Activated CD4-positive, alpha-beta T cell treated with anti-CD3 and anti-CD28 coated beads, Interleukin-2, amount 10 ng/mL, durations not matched to agents 7 days and 5 days (primary cell): ENCODE measurements around the gene MPPED2. TPM values are rescaled to one million over a fixed set of nuclear protein-coding genes. Genes with fewer than 3 reads are reported as not detected.

Experiments used
- CTCF ChIA-PET: fragments of 350-600 bp; sonication (Branson Sonifier 250); formaldehyde crosslinking; loops from one replicate; lab custom pipeline; 2021; ENCODE audit warnings: antibody characterized with exemption; lab: Charles Lee
- POLR2A ChIA-PET: fragments of 350-600 bp; sonication (Branson Sonifier 250); formaldehyde crosslinking; loops from one replicate; lab custom pipeline; 2021; ENCODE audit warnings: antibody characterized with exemption; lab: Charles Lee
- DNase-seq: peaks from one replicate; pipeline ENCODE4 v3.0.0-alpha.2; 2020
- H3K27ac Mint-ChIP-seq: one replicate; pipeline ENCODE4 v1.8.0; 2021; ENCODE audit warnings: mild to moderate bottlenecking, moderate library complexity, mixed read lengths
- H3K27me3 Mint-ChIP-seq: one replicate; pipeline ENCODE4 v1.8.0; 2021; ENCODE audit warnings: mixed read lengths
- H3K36me3 Mint-ChIP-seq: one replicate; pipeline ENCODE4 v1.8.0; 2021; ENCODE audit warnings: low read depth, mixed read lengths
- H3K4me1 Mint-ChIP-seq: one replicate; pipeline ENCODE4 v1.8.0; 2021; ENCODE audit warnings: mixed read lengths
- H3K4me3 Mint-ChIP-seq: one replicate; pipeline ENCODE4 v1.8.0; 2021; ENCODE audit warnings: mild to moderate bottlenecking, moderate library complexity, mixed read lengths
- H3K9me3 Mint-ChIP-seq: one replicate; pipeline ENCODE4 v1.8.0; 2021; ENCODE audit warnings: mixed read lengths
- total RNA-seq, 2 experiments: library from RNA; stranded (reverse); gene quantifications; one replicate each; pipeline ENCODE4 v1.2.3, GENCODE V29; 2021

The MPPED2 gene, protein sequence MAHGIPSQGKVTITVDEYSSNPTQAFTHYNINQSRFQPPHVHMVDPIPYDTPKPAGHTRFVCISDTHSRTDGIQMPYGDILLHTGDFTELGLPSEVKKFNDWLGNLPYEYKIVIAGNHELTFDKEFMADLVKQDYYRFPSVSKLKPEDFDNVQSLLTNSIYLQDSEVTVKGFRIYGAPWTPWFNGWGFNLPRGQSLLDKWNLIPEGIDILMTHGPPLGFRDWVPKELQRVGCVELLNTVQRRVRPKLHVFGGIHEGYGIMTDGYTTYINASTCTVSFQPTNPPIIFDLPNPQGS
- total RNA-seq = under 1 TPM in 1 of 2 experiments, not detected in 1; 0.33 TPM

DNA sequence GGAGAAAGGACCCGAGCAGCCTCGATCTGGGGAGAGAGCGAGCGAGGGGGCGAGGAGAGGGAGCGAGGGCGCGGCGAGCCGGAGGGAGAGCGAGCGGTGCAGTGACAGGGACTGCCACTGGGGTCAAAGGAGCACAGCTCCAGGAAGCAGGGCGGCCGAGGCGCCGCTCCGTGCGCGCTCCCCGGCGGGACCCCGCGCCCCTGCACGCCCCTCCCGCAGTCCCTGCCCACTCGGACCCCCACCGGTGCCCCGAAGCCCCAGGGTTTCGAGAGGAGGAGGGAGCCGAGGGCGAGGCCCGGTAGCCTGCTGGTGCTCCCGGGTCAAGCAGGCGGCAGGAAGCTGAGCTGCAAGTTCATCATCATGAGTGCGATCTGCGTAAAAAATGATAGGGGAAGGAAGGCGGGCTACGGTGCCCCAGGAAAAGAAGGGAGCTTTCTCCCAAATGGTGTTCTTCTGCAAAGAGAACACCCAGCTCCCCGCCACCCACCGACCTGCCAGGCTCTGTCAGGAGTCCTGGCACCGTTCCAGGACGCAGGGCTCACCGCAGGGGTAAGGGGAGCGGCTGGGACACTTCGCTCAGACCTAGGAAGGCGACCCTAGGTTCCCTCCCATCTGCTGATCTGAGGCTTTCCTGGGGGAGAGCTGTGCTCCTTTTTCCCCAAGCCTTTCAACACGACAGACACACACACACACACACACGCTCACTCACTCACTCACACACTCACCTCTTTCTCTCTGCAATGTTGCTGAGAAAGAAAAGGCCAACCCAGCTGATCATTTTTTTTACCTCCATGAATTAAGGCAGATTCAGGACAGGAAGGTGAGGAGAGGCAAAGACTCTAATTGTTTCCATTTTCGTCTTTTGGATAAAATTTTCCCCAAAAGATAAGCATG lies at the start of gene MPPED2:
Gene MPPED2, minus strand, starts transcription at position 103 of the 894 bp plus-strand sequence. CDS start 5,980 bp downstream, outside the sequence.
- Mint-ChIP-seq H3K27ac (no peak within 1 kb of the TSS), H3K4me1 (peaks cover 12% of the 10 kb centered on the region), H3K27me3 (peaks cover 53% of the 10 kb centered on the region), H3K9me3 (no peaks in the 10 kb centered on the region), H3K4me3 (peak within 1 kb of the TSS; percentile 58), H3K36me3 (no peaks in the 10 kb centered on the region)
- DNase-seq = peak; percentile 18
- ChIA-PET CTCF (no interaction called here), POLR2A (no interaction called here)

DNA sequence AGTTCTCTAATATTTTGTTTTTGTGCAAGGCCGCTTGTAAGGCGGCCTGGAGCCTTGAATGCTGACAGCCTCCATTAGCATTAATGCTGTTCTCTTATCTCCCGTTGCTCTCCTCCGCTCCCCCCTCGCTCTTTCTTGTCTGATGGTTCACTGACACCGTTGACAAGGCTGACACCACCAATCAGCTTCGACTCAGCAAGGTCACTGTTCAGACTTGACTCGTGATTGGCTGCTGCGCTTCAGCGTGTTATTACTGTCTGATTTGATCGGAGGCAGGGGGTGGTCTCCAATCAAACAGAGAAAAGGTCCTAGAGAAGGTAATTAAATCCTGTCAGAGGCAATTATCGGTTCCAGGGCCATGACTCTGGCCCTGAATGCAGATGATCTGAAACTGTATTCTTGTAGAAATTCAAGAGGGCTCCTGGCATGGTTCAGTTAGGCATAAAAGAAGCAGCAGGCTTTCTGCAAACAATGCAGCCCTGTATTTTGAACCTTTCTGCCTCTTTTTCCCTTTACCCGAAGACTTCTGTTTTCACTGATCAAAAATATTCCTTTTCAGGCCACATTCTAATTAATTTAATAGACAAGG lies 49.3 kb upstream of the MPPED2 start:
- Mint-ChIP-seq H3K36me3 (no peaks in the 10 kb centered on the region), H3K9me3 (no peaks in the 10 kb centered on the region), H3K4me3 (no peak overlapping the region), H3K27me3 (no peaks in the 10 kb centered on the region), H3K4me1 (no peaks in the 10 kb centered on the region), H3K27ac (no peak overlapping the region)
- ChIA-PET POLR2A (no interaction called here), CTCF (no interaction called here)
- DNase-seq = no peak

DNA sequence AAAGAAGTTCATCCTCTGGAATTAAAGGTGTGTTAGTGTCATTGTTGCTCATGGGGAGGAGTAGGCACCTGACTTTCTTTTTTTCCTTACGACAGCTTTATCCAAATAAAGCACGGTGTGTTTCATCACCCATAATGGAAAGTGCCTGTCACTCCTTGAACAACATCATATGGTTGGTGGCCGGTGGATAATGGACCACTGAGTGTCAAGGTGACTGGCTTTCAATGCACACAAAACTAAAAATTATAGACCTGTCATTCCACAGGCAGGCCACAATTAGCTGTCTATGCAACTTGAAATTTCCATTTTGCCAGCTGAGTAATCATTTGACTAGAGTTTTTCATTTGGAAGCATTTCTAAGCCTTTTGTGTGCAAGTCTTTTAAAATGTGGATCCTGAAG lies 45.0 kb upstream of the MPPED2 start:
- Mint-ChIP-seq H3K27ac (no peak overlapping the region), H3K27me3 (no peaks in the 10 kb centered on the region), H3K4me3 (no peak overlapping the region), H3K36me3 (no peaks in the 10 kb centered on the region), H3K4me1 (no peaks in the 10 kb centered on the region), H3K9me3 (no peaks in the 10 kb centered on the region)
- DNase-seq = no peak
- CTCF ChIA-PET = interaction anchor here (1.0 kb wide), 1 partner anchor 25 kb away, joined by 3 read pairs; no protein-coding TSS in a partner anchor
- POLR2A ChIA-PET = no interaction called here

DNA sequence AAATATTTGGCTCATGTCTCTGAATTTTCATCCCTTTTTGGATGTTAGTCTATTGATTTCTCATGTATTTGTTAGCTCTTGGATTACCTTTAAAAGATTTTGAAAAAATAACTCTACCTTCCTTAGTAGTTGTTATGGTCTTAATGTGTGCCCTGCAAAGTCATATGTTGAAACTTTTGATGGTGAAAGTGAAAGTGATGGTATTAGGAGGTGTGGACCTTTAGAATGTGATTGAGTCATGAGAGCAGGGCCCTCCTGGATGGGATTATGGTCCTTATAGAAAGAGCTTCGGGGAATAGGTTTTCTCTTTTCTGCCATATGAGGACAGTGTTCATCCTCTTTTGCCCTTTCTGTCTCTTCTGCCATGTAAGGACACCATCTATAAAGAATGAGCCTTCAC lies 33.6 kb upstream of the MPPED2 start:
- no peaks in the 10 kb centered on the region for H3K4me1 Mint-ChIP-seq
- H3K4me3 Mint-ChIP-seq = no peak overlapping the region
- no peak for DNase-seq
- ChIA-PET CTCF (no interaction called here), POLR2A (no interaction called here)
- no peaks in the 10 kb centered on the region for H3K27me3 Mint-ChIP-seq
- peaks cover 3% of the 10 kb centered on the region for H3K9me3 Mint-ChIP-seq
- H3K36me3 Mint-ChIP-seq = no peaks in the 10 kb centered on the region
- no peak overlapping the region for H3K27ac Mint-ChIP-seq

DNA sequence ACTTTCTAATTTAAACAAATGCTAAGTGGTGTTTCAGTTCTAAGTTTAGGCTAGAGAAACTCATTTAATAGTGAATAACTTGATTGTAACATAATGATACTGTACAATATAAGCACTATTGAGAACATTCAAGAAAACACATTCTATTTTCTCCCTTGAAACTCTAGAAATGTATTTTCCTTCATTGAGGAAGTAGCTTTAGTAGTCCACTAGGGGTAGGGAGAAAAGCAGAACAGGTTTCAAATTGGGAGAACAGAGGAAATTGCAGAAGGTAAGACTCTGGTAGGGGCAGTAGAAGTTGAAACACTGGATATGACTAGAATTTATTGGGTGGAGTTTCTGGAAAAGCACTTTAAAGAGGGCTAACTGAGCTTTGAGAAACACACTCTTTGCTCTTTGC lies 31.6 kb upstream of the MPPED2 start:
- POLR2A ChIA-PET = no interaction called here
- peaks cover 3% of the 10 kb centered on the region for H3K9me3 Mint-ChIP-seq
- no peak overlapping the region for H3K27ac Mint-ChIP-seq
- no peak overlapping the region for H3K4me3 Mint-ChIP-seq
- H3K36me3 Mint-ChIP-seq = no peaks in the 10 kb centered on the region
- peaks cover under 1% of the 10 kb centered on the region for H3K27me3 Mint-ChIP-seq
- no peak for DNase-seq
- no peaks in the 10 kb centered on the region for H3K4me1 Mint-ChIP-seq
- CTCF ChIA-PET = no interaction called here

DNA sequence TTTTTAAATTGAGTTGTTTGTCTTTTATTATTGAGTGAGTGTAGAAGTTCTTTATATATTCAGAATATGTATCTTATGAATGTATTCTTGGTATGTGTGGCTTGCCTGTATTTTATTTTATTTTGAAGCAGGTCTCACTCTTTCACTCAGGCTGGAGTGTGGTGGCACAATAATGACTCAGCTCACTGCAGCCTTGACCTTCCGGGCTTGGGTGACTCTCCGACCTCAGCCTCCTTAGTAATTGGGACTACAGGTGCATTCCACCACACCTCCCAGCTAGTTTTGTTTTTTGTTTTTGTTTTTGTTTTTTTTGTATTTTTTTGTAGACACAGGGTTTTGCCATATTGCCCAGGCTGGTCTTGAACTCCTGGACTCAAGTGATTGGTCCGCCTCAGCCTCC lies 24.5 kb upstream of the MPPED2 start:
- no peak overlapping the region for H3K4me3 Mint-ChIP-seq
- peaks cover 2% of the 10 kb centered on the region for H3K27me3 Mint-ChIP-seq
- ChIA-PET POLR2A (no interaction called here), CTCF (no interaction called here)
- DNase-seq = no peak
- H3K4me1 Mint-ChIP-seq = no peaks in the 10 kb centered on the region
- no peaks in the 10 kb centered on the region for H3K36me3 Mint-ChIP-seq
- H3K9me3 Mint-ChIP-seq = no peaks in the 10 kb centered on the region
- H3K27ac Mint-ChIP-seq = no peak overlapping the region

DNA sequence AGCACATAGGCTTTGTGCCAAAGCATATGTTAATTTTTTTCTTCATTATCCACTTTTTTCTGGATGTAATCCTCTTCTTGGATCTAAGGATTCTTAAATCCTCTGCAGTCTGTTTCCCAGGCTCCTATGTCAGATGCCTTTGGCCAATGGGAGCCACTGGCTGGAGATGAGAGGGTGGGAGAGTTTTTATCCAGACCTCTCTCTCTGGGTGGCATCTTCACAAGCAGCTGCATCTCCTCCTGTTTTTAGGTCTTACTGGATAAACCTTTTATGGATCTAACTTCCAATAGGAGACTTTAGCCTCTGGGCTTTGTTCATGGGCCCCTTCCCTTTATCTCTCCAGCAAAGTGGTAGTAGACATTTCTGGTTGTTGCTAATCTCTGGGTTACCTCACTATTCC lies 22.4 kb upstream of the MPPED2 start:
- Mint-ChIP-seq H3K4me3 (no peak overlapping the region), H3K4me1 (no peaks in the 10 kb centered on the region), H3K27me3 (peaks cover 2% of the 10 kb centered on the region), H3K36me3 (no peaks in the 10 kb centered on the region), H3K27ac (no peak overlapping the region), H3K9me3 (no peaks in the 10 kb centered on the region)
- ChIA-PET POLR2A (no interaction called here), CTCF (interaction anchor here (0.7 kb wide), 1 partner anchor 1336 kb away, joined by 8 read pairs; no protein-coding TSS in a partner anchor)
- DNase-seq = no peak

DNA sequence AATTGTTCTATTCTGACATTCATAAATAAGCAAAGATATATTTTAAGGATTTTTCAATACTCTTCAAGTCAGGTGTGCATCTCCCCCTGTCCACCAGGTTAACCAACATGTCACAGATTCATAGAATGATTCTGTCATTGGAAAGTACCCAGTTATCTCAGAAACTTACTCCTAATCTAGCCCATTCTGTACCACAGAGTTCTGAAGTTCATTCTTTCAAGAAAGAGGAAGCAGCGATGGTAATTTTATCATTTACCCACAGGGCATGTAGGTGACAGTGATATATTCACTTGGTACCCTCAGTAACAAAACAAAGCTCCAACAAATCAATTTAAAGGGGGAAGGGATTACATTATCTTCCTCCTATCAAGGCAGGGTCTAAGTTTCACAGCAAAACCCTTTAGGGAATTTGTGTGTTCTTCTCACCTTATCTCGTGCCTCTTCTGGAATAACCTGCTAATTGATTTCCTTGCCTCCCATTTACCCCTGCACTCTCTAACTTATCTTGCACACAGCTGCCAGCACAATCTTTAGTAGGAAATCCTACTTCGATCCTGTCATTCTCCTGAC lies 19.0 kb upstream of the MPPED2 start:
- H3K27ac Mint-ChIP-seq = no peak overlapping the region
- peaks cover 10% of the 10 kb centered on the region for H3K9me3 Mint-ChIP-seq
- ChIA-PET CTCF (no interaction called here), POLR2A (no interaction called here)
- no peaks in the 10 kb centered on the region for H3K36me3 Mint-ChIP-seq
- H3K27me3 Mint-ChIP-seq = no peaks in the 10 kb centered on the region
- DNase-seq = no peak
- H3K4me3 Mint-ChIP-seq = no peak overlapping the region
- H3K4me1 Mint-ChIP-seq = no peaks in the 10 kb centered on the region

DNA sequence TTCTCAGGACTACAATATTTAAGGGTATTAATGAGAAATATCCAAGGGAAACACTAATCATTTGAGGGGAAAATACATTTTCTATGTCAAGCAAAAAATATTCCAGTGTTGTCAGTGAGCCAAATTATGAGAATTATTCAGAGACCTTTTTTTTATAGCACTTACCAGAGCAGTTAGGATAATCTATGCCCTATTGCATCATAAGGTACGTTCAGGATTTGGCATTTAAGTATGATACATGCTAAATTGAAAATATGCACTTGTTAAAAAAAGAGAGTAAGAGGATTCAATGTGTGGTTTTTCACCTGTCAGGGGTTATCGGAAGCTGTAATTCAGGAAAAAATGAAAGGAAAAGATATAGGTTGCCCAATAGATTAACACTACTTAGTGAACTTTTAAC lies 17.2 kb upstream of the MPPED2 start:
- no peaks in the 10 kb centered on the region for H3K27me3 Mint-ChIP-seq
- ChIA-PET CTCF (no interaction called here), POLR2A (no interaction called here)
- H3K9me3 Mint-ChIP-seq = peaks cover 10% of the 10 kb centered on the region
- no peak overlapping the region for H3K4me3 Mint-ChIP-seq
- no peaks in the 10 kb centered on the region for H3K4me1 Mint-ChIP-seq
- no peak overlapping the region for H3K27ac Mint-ChIP-seq
- no peaks in the 10 kb centered on the region for H3K36me3 Mint-ChIP-seq
- DNase-seq = no peak

DNA sequence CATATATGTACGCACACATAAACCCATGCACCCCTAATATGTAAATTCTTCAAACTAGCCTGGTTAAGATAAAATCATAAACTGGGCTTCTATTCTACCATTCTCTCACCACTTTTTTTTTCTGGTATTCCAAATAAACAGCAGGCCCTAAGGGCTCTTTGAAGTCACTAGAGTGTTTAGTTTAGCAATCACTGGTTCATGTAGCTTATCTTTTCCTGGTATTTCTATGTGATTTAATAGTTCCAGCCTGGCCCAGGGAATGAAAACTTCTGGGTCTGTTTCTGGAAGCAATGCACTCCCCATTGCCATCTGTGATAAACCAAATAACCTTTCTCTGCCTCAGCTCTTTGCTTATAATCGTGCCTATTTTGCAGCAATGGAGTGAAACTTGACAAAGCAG lies 10.7 kb upstream of the MPPED2 start:
- Mint-ChIP-seq H3K4me3 (no peak overlapping the region), H3K27ac (no peak overlapping the region), H3K4me1 (no peaks in the 10 kb centered on the region), H3K27me3 (peaks cover 4% of the 10 kb centered on the region), H3K36me3 (no peaks in the 10 kb centered on the region), H3K9me3 (peaks cover 10% of the 10 kb centered on the region)
- ChIA-PET POLR2A (no interaction called here), CTCF (interaction anchor here (0.6 kb wide), 1 partner anchor 325 kb away, joined by 3 read pairs; no protein-coding TSS in a partner anchor)
- no peak for DNase-seq

DNA sequence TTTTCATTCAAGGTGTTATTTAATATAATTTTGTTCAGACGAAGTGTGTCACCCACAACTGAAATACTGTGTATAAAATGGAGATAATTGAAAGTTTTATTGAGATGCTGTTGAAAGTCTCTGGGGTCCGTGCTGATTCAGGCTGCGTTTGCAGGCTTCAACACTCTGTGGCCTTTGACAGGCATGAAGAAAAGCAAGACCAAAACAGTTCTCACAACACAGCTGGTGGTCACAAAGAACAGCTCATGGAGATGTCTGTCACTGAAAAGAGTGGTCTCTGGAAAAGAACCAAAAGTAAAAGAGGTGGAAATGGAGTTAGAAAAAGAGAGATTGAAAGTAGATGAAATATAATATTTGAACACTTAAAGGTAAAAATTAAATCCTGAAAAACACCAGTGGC lies 9.8 kb upstream of the MPPED2 start:
- Mint-ChIP-seq H3K27me3 (peaks cover 6% of the 10 kb centered on the region), H3K4me1 (no peaks in the 10 kb centered on the region), H3K27ac (no peak overlapping the region)

DNA sequence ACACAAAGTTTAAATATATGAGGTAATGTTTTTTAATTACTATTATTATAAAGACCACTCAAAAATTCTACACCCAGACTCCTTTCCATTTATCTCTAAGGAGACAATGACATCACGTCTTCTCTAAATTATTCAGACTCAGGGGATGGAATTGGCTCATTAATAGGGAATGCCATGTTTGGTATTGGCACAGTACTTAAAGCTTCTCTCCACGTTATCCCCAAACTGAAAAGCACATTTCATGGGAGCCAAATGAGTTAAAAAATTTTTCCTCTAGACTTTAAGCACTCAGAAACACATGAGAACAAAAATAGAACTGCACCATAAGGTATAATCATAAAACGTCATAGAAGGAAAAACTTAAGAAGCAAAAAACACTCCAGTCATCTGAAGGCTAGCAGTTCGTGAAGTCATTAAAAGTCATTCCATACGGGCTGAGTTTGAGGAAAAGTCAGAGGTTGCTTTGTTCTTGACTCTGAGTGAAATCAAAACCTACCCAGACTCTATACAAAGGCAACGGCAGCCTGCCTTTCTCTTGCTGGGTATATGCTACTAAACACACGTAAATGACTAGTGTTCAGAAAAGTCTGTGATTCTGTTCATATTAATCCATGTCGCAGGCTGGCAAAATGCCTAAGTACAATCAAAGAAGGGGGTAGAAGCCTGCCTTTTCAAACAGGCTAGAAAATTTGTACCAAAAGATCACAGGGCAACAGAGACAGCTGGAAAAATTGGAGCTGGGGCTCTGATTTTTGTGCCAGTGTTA lies 8.7 kb upstream of the MPPED2 start:
- Mint-ChIP-seq H3K27me3 (peaks cover 6% of the 10 kb centered on the region), H3K36me3 (no peaks in the 10 kb centered on the region), H3K9me3 (no peaks in the 10 kb centered on the region), H3K4me3 (no peak overlapping the region), H3K27ac (no peak overlapping the region), H3K4me1 (no peaks in the 10 kb centered on the region)
- POLR2A ChIA-PET = no interaction called here
- CTCF ChIA-PET = no interaction called here
- no peak for DNase-seq

More for the DNA sequence above, 9.8 kb upstream of the MPPED2 start:
- Mint-ChIP-seq H3K9me3 (peaks cover 8% of the 10 kb centered on the region), H3K4me3 (no peak overlapping the region), H3K36me3 (no peaks in the 10 kb centered on the region)
- ChIA-PET CTCF (no interaction called here), POLR2A (no interaction called here)
- no peak for DNase-seq
